SK-N-SH (cell line): Measurements from ENCODE around the gene LRRC56. TPM values are rescaled to one million over a fixed set of nuclear protein-coding genes. Genes with fewer than 3 reads are reported as not detected.

Experiments used
- CTCF ChIA-PET: fragments of 300-600, 350-600 bp; formaldehyde crosslinking; extraction: SDS; loops from one replicate; lab custom pipeline; 2021; lab: Yijun Ruan, JAX
- POLR2A ChIA-PET: fragments of 350-600 bp; sonication (Branson Sonifier 250); formaldehyde crosslinking; extraction: SDS; loops from one replicate; lab custom pipeline; 2020; ENCODE audit warnings: antibody characterized with exemption, inconsistent platforms; lab: Yijun Ruan, JAX
- DNase-seq: peaks from one replicate; pipeline ENCODE4 v3.0.0; 2012
- H2AFZ ChIP-seq: fragments of 200-600 bp; sonication (generic); 2 replicates; pipeline ENCODE4 v1.8.1; 2016; ENCODE audit warnings: antibody characterized with exemption, mild to moderate bottlenecking, low read depth
- H3F3A ChIP-seq: fragments of 200-600 bp; sonication (generic); replicated peaks from 2 replicates; pipeline ENCODE3; 2016; ENCODE audit warnings: antibody characterized with exemption, mild to moderate bottlenecking; ENCODE audit not compliant: insufficient read depth
- H3K27ac ChIP-seq, 2 experiments: fragments of 200-500 bp in 1 of 2; fragments of 200-600 bp in 1 of 2; sonication (Bioruptor generic) in 1 of 2; sonication (generic), shearing (Covaris generic) in 1 of 2; 2 replicates each; pipeline versions ENCODE4 v1.5.1 to v1.6.1; 2014 to 2016; ENCODE audit warnings: low read depth in 2 of 2, inconsistent platforms in 1 of 2, low read length in 1 of 2, mild to moderate bottlenecking in 1 of 2, mixed read lengths in 1 of 2
- H3K27me3 ChIP-seq: fragments of 200-600 bp; sonication (generic), shearing (Covaris generic); 2 replicates; pipeline ENCODE4 v1.6.1; 2016; ENCODE audit warnings: mixed run types; ENCODE audit not compliant: insufficient read depth
- H3K36me3 ChIP-seq, 2 experiments: fragments of 200-500 bp in 1 of 2; fragments of 200-600 bp in 1 of 2; sonication (Bioruptor generic) in 1 of 2; sonication (generic) in 1 of 2; replicated peaks in 1 of 2; 2 replicates each; pipeline versions ENCODE3 to v1.5.1; 2014 to 2016; ENCODE audit warnings: low read length in 1 of 2, mild to moderate bottlenecking in 1 of 2; ENCODE audit not compliant: insufficient read depth in 2 of 2, control insufficient read depth in 1 of 2
- H3K4me1 ChIP-seq, 2 experiments: fragments of 200-500 bp in 1 of 2; fragments of 200-600 bp in 1 of 2; sonication (Bioruptor generic) in 1 of 2; sonication (generic), shearing (Covaris generic) in 1 of 2; 2 replicates each; pipeline versions ENCODE4 v1.5.1 to v1.6.1; 2014 to 2016; ENCODE audit warnings: low read depth in 1 of 2, low read length in 1 of 2, mixed run types in 1 of 2; ENCODE audit not compliant: insufficient read depth in 2 of 2, control insufficient read depth in 1 of 2
- H3K4me2 ChIP-seq: fragments of 200-600 bp; sonication (generic), shearing (Covaris generic); 2 replicates; pipeline ENCODE4 v1.6.1; 2017; ENCODE audit warnings: mixed run types
- H3K4me3 ChIP-seq, 2 experiments: fragments of 200-500 bp in 1 of 2; fragments of 200-600 bp in 1 of 2; sonication (Bioruptor generic) in 1 of 2; sonication (generic), shearing (Covaris generic) in 1 of 2; 2 replicates each; pipeline versions ENCODE4 v1.5.1 to v1.8.1; 2014 to 2016; ENCODE audit warnings: low read depth in 2 of 2, inconsistent platforms in 1 of 2, low read length in 1 of 2, mild to moderate bottlenecking in 1 of 2, mixed read lengths in 1 of 2, moderate library complexity in 1 of 2
- H3K79me2 ChIP-seq: fragments of 200-600 bp; sonication (generic); 2 replicates; pipeline ENCODE4 v1.8.1; 2017; ENCODE audit warnings: mild to moderate bottlenecking; ENCODE audit not compliant: insufficient read depth
- H3K9ac ChIP-seq: fragments of 200-600 bp; sonication (generic); 2 replicates; pipeline ENCODE4 v1.6.1; 2017; ENCODE audit warnings: mixed run types
- H3K9me2 ChIP-seq: fragments of 200-600 bp; sonication (generic); 2 replicates; pipeline ENCODE4 v1.6.1; 2017; ENCODE audit warnings: mixed run types
- H3K9me3 ChIP-seq: fragments of 200-600 bp; sonication (generic); 2 replicates; pipeline ENCODE4 v1.6.1; 2017; ENCODE audit warnings: mixed run types, mild to moderate bottlenecking, moderate library complexity
- H4K20me1 ChIP-seq: fragments of 200-600 bp; sonication (generic); 2 replicates; pipeline ENCODE4 v1.6.1; 2017; ENCODE audit warnings: mild to moderate bottlenecking, mixed run types; ENCODE audit not compliant: insufficient read depth
- CHD2 ChIP-seq: fragments of 150-350 bp; IDR thresholded peaks from 2 replicates; pipeline ENCODE4 v1.6.1; 2018; ENCODE audit warnings: low read length; ENCODE audit not compliant: partially characterized antibody
- ELF1 ChIP-seq: IDR thresholded peaks from 2 replicates; pipeline ENCODE4 v1.4.0; 2012
- FOXJ3 ChIP-seq: sonication (generic); formaldehyde crosslinking; IDR thresholded peaks from 2 replicates; pipeline ENCODE4 v1.5.1; 2020; ENCODE audit warnings: mild to moderate bottlenecking, missing genetic modification reagents
- FOXM1 ChIP-seq: IDR thresholded peaks from 2 replicates; pipeline ENCODE4 v1.4.0; 2012; ENCODE audit warnings: low read depth, mild to moderate bottlenecking
- GABPA ChIP-seq: IDR thresholded peaks from 2 replicates; pipeline ENCODE4 v1.4.0; 2012; ENCODE audit warnings: low read depth, mild to moderate bottlenecking
- JUND ChIP-seq: IDR thresholded peaks from 2 replicates; pipeline ENCODE4 v1.4.0; 2012
- NFIC ChIP-seq: IDR thresholded peaks from 2 replicates; pipeline ENCODE4 v1.4.0; 2012; ENCODE audit warnings: borderline replicate concordance
- NRF1 ChIP-seq: IDR thresholded peaks from 2 replicates; pipeline ENCODE4 v1.6.1; 2012; ENCODE audit warnings: low read depth, mild to moderate bottlenecking, low read length
- POLR2AphosphoS5 ChIP-seq: IDR thresholded peaks from 2 replicates; pipeline ENCODE4 v1.6.1; 2012; ENCODE audit warnings: low read depth, low read length
- RCOR1 ChIP-seq: fragments of 150-350 bp; IDR thresholded peaks from 2 replicates; pipeline ENCODE4 v1.6.1; 2017; ENCODE audit warnings: antibody characterized with exemption, low read length
- RFX5 ChIP-seq: IDR thresholded peaks from 2 replicates; pipeline ENCODE4 v1.6.1; 2012; ENCODE audit warnings: mild to moderate bottlenecking, improper control_type of control experiment, low read length
- TAF1 ChIP-seq: IDR thresholded peaks from 2 replicates; pipeline ENCODE4 v1.6.1; 2012; ENCODE audit warnings: low read depth, mild to moderate bottlenecking, low read length, moderate library complexity, borderline replicate concordance
- TEAD4 ChIP-seq: IDR thresholded peaks from 2 replicates; pipeline ENCODE4 v1.4.0; 2012; ENCODE audit warnings: mild to moderate bottlenecking, borderline replicate concordance; ENCODE audit not compliant: insufficient read depth
- WGBS: methylation state at CpG from one replicate; pipeline ENCODE4 v1.1.6; 2017; ENCODE audit warnings: low lambda C conversion rate; 5-methylcytosine and 5-hydroxymethylcytosine counted together
- polyA plus RNA-seq, 3 experiments: library from polyadenylated mRNA; depleted of rRNA; stranded (reverse); fragments of >200 nt; gene quantifications; 2 replicates each; pipeline ENCODE4 v1.2.3, GENCODE V29; 2012
- TF ChIP-seq, protein P1 (sequence below): IDR thresholded peaks from 2 replicates; pipeline ENCODE4 v1.4.0; 2012; ENCODE audit warnings: low read depth
- TF ChIP-seq, protein P2 (sequence below): fragments of 150-350 bp; IDR thresholded peaks from 2 replicates; pipeline ENCODE4 v1.6.1; 2016; ENCODE audit warnings: mild to moderate bottlenecking, low read depth, low read length
- TF ChIP-seq, protein P3 (sequence below): IDR thresholded peaks from 2 replicates; pipeline ENCODE4 v1.4.0; 2012; ENCODE audit warnings: low read depth, borderline replicate concordance
- TF ChIP-seq, protein P4 (sequence below): IDR thresholded peaks from 2 replicates; pipeline ENCODE4; 2012

Gene LRRC56
- polyA plus RNA-seq, 1 of the 3 experiments (the other 2 are of a cell fraction) = 1.2 TPM

DNA sequence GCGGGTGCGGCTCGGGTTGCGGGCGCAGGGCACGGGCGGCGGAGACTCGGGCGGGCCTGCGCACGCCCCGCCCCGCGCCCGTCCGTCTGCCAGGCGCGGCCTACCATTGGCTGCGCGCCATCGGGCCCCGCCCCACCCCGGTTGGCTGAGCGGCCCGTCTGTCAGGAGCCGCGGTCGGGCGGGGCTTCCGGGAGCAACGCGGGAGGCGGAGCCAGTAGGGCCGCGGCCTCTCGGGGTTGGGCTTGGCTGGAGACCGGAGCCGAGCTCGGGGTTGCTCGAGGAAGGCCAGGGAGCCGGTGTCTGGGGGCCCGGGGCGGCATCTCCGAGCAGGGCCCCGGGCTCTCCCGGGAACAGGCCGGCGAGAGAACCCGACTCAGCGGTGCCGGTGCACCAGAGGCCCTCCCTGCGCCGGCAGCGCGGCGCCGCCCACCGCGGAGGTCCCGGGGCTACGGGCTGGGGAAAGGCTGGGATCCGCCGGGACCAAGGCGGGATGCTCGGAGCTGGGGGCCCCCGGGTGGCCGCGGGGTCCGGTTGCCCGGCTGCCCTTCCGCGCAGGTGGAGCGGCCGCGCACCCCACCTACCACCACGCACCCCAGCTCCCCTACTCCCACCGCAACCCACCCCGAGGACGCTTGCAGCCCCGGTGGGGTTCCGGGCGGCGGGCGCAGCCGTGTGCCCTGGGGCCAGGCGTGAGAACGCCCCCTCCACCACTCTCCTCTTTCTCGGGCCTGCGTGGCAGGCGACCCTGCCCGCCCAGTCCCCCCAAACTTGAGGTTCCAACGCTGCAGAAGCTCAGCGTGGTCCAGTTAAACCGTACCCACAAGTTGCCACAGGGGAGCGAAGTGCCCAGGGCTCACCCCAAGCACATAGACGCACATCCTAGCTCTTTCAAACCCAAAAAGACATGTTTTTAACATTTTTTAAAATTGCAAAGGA, 1.5 kb upstream of the LRRC56 start, which contains the start of gene HRAS:
HRAS (minus strand) TSS at position 58 of the 936 bp plus-strand sequence.
- H3K27ac ChIP-seq = peak within 1 kb of the TSS; percentile 45 to 89; a peak in 3 of 4 replicates

More for the DNA sequence above, 1.5 kb upstream of the LRRC56 start, which contains the start of gene HRAS:
- CTCF ChIA-PET = interaction anchor here (0.7 to 1.6 kb wide), 7 partner anchors 9 to 127 kb away, joined by 3 to 12 read pairs (median 3); no protein-coding TSS in a partner anchor
- Histone ChIP-seq H2AFZ (peak within 1 kb of the TSS; percentile 2; the same call in 1 of the 2 replicates), H3K9me2 (no peaks in the 10 kb centered on the region), H3F3A (no peaks in the 10 kb centered on the region), H3K4me1 (peaks cover 0 to 12% of the 10 kb centered on the region in 2 experiments; a peak in 1 of 4 replicates), H3K9me3 (no peaks in the 10 kb centered on the region), H4K20me1 (peaks cover 10% of the 10 kb centered on the region; the same call in 1 of the 2 replicates), H3K9ac (peak within 1 kb of the TSS; percentile 79), H3K4me2 (peak within 1 kb of the TSS; percentile 99), H3K36me3 (peaks cover 0 to 27% of the 10 kb centered on the region in 2 experiments), H3K79me2 (peaks cover 15% of the 10 kb centered on the region), H3K27me3 (no peaks in the 10 kb centered on the region), H3K4me3 (peak within 1 kb of the TSS; percentile 88 to 92)
- POLR2A ChIA-PET = interaction anchor here (1.2 kb wide), 1 partner anchor 19 kb away, joined by 4 read pairs; no protein-coding TSS in a partner anchor
- TF ChIP-seq NRF1 (peak; percentile 76), TEAD4 (no peak), CHD2 (peak; percentile 65), POLR2AphosphoS5 (peak; percentile 90), NFIC (no peak; the same call in 1 of the 2 replicates), FOXM1 (no peak), JUND (no peak), GABPA (peak; percentile 78), TAF1 (peak; percentile 80), FOXJ3 (CRISPR knock-in tag) (0 out of 2 replicates have a peak, but pooled peaks have one; percentile 17), ELF1 (peak; percentile 64; the same call in 1 of the 2 replicates), RCOR1 (no peak), RFX5 (no peak)
- TF ChIP-seq, protein P1, sequence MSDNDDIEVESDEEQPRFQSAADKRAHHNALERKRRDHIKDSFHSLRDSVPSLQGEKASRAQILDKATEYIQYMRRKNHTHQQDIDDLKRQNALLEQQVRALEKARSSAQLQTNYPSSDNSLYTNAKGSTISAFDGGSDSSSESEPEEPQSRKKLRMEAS = no peak
- TF ChIP-seq, protein P2, sequence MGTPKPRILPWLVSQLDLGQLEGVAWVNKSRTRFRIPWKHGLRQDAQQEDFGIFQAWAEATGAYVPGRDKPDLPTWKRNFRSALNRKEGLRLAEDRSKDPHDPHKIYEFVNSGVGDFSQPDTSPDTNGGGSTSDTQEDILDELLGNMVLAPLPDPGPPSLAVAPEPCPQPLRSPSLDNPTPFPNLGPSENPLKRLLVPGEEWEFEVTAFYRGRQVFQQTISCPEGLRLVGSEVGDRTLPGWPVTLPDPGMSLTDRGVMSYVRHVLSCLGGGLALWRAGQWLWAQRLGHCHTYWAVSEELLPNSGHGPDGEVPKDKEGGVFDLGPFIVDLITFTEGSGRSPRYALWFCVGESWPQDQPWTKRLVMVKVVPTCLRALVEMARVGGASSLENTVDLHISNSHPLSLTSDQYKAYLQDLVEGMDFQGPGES = peak; percentile 84
- TF ChIP-seq, protein P3, sequence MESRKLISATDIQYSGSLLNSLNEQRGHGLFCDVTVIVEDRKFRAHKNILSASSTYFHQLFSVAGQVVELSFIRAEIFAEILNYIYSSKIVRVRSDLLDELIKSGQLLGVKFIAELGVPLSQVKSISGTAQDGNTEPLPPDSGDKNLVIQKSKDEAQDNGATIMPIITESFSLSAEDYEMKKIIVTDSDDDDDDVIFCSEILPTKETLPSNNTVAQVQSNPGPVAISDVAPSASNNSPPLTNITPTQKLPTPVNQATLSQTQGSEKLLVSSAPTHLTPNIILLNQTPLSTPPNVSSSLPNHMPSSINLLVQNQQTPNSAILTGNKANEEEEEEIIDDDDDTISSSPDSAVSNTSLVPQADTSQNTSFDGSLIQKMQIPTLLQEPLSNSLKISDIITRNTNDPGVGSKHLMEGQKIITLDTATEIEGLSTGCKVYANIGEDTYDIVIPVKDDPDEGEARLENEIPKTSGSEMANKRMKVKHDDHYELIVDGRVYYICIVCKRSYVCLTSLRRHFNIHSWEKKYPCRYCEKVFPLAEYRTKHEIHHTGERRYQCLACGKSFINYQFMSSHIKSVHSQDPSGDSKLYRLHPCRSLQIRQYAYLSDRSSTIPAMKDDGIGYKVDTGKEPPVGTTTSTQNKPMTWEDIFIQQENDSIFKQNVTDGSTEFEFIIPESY = no peak
- TF ChIP-seq, protein P4, sequence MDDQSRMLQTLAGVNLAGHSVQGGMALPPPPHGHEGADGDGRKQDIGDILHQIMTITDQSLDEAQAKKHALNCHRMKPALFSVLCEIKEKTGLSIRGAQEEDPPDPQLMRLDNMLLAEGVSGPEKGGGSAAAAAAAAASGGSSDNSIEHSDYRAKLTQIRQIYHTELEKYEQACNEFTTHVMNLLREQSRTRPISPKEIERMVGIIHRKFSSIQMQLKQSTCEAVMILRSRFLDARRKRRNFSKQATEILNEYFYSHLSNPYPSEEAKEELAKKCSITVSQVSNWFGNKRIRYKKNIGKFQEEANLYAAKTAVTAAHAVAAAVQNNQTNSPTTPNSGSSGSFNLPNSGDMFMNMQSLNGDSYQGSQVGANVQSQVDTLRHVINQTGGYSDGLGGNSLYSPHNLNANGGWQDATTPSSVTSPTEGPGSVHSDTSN = peak; percentile 99
- 12% methylated on average over 29 of the region's 97 CpGs for WGBS
- DNase-seq = peak; percentile 100
